ENCODE results near the gene ARHGAP26. TPM values are rescaled to one million over a fixed set of nuclear protein-coding genes. Genes with fewer than 3 reads are reported as not detected.

ARHGAP26 gene
- polyA plus RNA-seq, 1 donor (not counting 4 experiments of a cell fraction or from before 2014, with no cell fraction given) = 3.9 TPM

DNA sequence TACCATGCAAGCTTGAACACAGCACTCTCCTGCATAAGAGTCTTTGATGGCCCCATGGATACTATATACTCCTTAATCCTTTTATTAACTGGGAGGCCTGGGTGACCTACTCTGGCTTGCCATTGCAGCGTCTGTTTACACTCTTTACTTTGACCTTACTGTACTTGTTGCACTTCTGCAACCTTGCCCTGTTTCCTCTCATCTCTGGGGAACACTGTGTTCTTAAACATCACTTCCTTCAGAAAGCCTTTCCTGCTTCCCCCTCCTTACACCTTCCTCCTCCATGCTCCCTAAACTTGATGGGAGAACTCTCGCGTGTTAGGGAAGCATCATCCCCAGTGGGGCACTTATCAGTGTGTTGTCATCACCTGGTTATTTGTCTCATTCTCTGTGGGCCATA, 411.0 kb downstream of the ARHGAP26 start:
- no peaks in the 10 kb centered on the region for H3K9me3 ChIP-seq (ENCODE audit: control insufficient read depth, low read depth, low read length)
- no peak overlapping the region for H3K4me2 ChIP-seq (ENCODE audit: control insufficient read depth, extremely low read depth, insufficient read depth, low read depth, low read length)
- DNase-seq (ENCODE audit: low read depth, low spot score) = no peak
- no peaks in the 10 kb centered on the region for H3K27me3 ChIP-seq (ENCODE audit: control insufficient read depth, extremely low read depth, insufficient read depth, low read length)
- no peaks in the 10 kb centered on the region for H3K36me3 ChIP-seq (ENCODE audit: control insufficient read depth in 2 of 2, extremely low read depth in 1 of 2, insufficient read depth in 2 of 2, low read length in 2 of 2)
- H3K4me3 ChIP-seq (ENCODE audit: control insufficient read depth in 2 of 3, extremely low read depth in 1 of 3, insufficient read depth in 2 of 3, low read depth in 1 of 3, low read length in 3 of 3) = no peak overlapping the region
- no peak overlapping the region for H2AFZ ChIP-seq (ENCODE audit: control insufficient read depth, low read length)
- TF ChIP-seq, protein P1, sequence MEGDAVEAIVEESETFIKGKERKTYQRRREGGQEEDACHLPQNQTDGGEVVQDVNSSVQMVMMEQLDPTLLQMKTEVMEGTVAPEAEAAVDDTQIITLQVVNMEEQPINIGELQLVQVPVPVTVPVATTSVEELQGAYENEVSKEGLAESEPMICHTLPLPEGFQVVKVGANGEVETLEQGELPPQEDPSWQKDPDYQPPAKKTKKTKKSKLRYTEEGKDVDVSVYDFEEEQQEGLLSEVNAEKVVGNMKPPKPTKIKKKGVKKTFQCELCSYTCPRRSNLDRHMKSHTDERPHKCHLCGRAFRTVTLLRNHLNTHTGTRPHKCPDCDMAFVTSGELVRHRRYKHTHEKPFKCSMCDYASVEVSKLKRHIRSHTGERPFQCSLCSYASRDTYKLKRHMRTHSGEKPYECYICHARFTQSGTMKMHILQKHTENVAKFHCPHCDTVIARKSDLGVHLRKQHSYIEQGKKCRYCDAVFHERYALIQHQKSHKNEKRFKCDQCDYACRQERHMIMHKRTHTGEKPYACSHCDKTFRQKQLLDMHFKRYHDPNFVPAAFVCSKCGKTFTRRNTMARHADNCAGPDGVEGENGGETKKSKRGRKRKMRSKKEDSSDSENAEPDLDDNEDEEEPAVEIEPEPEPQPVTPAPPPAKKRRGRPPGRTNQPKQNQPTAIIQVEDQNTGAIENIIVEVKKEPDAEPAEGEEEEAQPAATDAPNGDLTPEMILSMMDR (optimal IDR thresholded peaks at IDR 0.05 in 1 of 3, IDR thresholded peaks at IDR 0.05 in 1 of 3, conservative IDR thresholded peaks at IDR 0.05 in 1 of 3; ENCODE audit: extremely low read depth in 1 of 3, insufficient read depth in 2 of 3, low read length in 3 of 3) = no peak
- TF ChIP-seq EZH2 (IDR thresholded peaks at IDR 0.05; ENCODE audit: low read length) = no peak
- H3K79me2 ChIP-seq (ENCODE audit: control insufficient read depth, insufficient read depth, low read length) = no peaks in the 10 kb centered on the region
- peaks cover 30% of the 10 kb centered on the region for H3K4me1 ChIP-seq (ENCODE audit: control insufficient read depth, extremely low read depth, insufficient read depth, low read length)
- dilution Hi-C loops (cut with MboI; ENCODE audit: extremely low pct_ligation_motif_present, low sequenced_read_pairs) = no loop called here
- no peaks in the 10 kb centered on the region for H4K20me1 ChIP-seq (ENCODE audit: control insufficient read depth, extremely low read depth, insufficient read depth, low read length)
- no peak overlapping the region for H3K9ac ChIP-seq (ENCODE audit: control insufficient read depth, extremely low read depth, insufficient read depth, low read length)
- no peak for FAIRE-seq
- no peak overlapping the region for H3K27ac ChIP-seq (ENCODE audit: control insufficient read depth, insufficient read depth, low read length)
- peaks cover 4% of the 10 kb centered on the region for H3K9me1 ChIP-seq (ENCODE audit: control insufficient read depth, extremely low read depth, insufficient read depth, low read length)

DNA sequence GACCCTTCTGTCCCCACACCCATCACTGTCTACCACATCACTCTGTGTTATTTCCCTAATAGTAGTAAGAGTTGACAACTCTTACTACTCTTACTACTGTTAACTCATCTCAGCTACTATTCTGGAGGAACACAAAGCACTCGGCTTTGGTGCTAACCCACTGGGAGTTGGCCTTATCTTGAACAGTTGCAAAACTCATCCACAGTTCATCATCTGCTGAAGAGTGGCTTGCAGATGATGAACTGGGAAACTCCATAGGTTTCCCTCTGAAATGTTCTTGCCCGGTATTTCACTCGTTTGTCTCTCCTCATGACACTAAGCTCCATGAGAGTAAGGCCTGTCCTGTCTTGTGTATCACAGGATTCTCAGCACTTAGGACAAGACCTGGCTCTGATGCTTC, 411.9 kb downstream of the ARHGAP26 start:
- DNase-seq (ENCODE audit: low read depth, low spot score) (no peak), FAIRE-seq (no peak)
- Histone ChIP-seq H3K4me1 (ENCODE audit: control insufficient read depth, extremely low read depth, insufficient read depth, low read length) (peaks cover 27% of the 10 kb centered on the region), H3K27ac (ENCODE audit: control insufficient read depth, insufficient read depth, low read length) (no peak overlapping the region), H3K9me3 (ENCODE audit: control insufficient read depth, low read depth, low read length) (no peaks in the 10 kb centered on the region), H4K20me1 (ENCODE audit: control insufficient read depth, extremely low read depth, insufficient read depth, low read length) (no peaks in the 10 kb centered on the region), H3K9ac (ENCODE audit: control insufficient read depth, extremely low read depth, insufficient read depth, low read length) (no peak overlapping the region), H2AFZ (ENCODE audit: control insufficient read depth, low read length) (no peak overlapping the region), H3K36me3 (ENCODE audit: control insufficient read depth in 2 of 2, extremely low read depth in 1 of 2, insufficient read depth in 2 of 2, low read length in 2 of 2) (no peaks in the 10 kb centered on the region), H3K79me2 (ENCODE audit: control insufficient read depth, insufficient read depth, low read length) (no peaks in the 10 kb centered on the region), H3K9me1 (ENCODE audit: control insufficient read depth, extremely low read depth, insufficient read depth, low read length) (peaks cover 4% of the 10 kb centered on the region), H3K4me2 (ENCODE audit: control insufficient read depth, extremely low read depth, insufficient read depth, low read depth, low read length) (no peak overlapping the region), H3K4me3 (ENCODE audit: control insufficient read depth in 2 of 3, extremely low read depth in 1 of 3, insufficient read depth in 2 of 3, low read depth in 1 of 3, low read length in 3 of 3) (no peak overlapping the region), H3K27me3 (ENCODE audit: control insufficient read depth, extremely low read depth, insufficient read depth, low read length) (no peaks in the 10 kb centered on the region)
- dilution Hi-C loops (cut with MboI; ENCODE audit: extremely low pct_ligation_motif_present, low sequenced_read_pairs) = no loop called here
- TF ChIP-seq EZH2 (IDR thresholded peaks at IDR 0.05; ENCODE audit: low read length) = no peak
- TF ChIP-seq, protein P1 (optimal IDR thresholded peaks at IDR 0.05 in 1 of 3, IDR thresholded peaks at IDR 0.05 in 1 of 3, conservative IDR thresholded peaks at IDR 0.05 in 1 of 3; ENCODE audit: extremely low read depth in 1 of 3, insufficient read depth in 2 of 3, low read length in 3 of 3) = no peak

Measured in keratinocyte (primary cell).